HTERT RPE-1 (cell line): ENCODE results near the gene EGF.

ENCODE experiments used
- in situ Hi-C: fragments of 300-500 bp; cut with MboI; formaldehyde crosslinking; loops from 4 replicates; pipeline ENCODE4 v1.14.3; 2020; ENCODE audit warnings: low sequenced_read_pairs

Gene EGF

DNA sequence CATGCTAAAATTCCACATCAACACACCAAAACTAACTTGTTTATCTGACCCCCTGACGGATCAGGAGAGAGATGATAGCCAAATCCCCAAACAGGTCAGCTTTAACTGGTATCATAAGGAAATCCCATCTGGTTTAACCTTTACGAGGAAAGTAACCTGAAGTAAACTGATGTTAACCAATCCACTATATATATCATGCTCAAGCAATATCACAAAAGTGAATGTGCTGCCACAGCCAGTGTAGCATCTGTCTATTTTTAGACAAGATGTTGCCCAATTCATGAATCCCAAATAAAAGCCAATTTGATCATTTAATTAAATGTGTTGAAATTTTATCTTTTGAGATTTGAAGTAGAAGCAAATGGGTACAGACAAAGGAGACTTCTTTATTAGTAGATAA is 44.5 kb downstream of the EGF start:
- in situ Hi-C loops = no loop called here

DNA sequence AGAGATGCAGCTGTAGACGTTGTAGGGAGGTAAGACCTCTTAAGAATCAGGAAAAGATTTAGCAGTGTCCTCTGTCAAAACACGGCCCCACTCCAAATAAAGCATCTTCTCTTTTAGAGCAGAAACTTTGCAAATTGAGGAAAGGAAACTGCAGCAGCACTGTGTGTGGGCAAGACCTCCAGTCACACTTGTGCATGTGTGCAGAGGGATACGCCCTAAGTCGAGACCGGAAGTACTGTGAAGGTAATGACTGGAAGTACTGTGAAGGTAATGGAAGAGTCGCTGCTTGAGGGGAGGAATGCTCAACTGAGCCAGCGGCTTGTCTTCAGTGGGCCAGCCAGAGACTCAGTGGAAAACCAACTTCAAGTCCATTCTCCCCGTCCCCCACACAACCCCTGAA is 46.5 kb downstream of the EGF start:
- in situ Hi-C loops = no loop called here

DNA sequence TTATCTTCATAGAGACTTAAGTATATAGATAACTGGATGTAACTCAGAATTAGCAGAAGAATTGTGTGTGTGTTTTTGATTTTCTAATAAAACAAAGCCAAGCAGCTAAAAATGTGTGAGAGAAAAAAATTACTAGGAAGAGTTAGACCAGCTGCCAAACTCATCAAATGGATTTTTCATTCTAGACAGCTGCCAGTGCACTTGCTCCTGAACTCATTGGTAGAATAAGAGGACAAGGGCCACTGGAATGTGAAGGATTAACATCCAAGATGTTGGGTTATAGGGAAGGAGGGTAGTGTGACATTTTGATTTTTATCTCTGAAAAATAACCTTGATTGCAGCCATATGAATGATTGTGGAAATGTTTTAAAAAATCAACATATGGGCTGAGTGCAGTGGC is 49.7 kb downstream of the EGF start:
- in situ Hi-C loops = no loop called here

DNA sequence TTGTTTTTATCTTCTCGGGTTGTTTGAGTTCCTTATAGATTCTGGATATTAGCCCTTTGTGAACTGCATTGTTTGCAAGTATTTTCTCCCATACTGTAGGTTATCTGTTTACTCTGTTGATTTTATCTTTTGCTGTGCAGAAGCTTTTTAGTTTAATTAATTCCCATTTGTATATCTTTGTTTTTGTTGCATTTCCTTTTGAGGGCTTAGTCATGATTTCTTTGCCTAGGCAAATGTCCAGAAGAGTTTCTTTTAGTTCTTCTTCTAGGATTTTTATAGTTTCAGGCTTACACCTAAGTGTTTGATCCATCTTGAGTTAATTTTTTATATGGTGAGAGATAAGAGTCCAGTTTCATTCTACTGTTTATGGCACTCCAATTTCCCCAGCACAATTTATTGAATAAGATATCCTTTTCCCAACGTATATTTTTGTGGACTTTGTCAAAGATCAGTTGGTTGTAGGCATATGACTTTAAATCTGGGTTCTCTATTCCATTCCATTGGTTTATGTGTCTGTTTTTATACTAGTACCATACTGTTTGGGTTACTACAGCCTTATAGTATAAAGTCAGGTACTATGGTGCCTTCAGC is 54.3 kb downstream of the EGF start:
- in situ Hi-C loops = no loop called here

DNA sequence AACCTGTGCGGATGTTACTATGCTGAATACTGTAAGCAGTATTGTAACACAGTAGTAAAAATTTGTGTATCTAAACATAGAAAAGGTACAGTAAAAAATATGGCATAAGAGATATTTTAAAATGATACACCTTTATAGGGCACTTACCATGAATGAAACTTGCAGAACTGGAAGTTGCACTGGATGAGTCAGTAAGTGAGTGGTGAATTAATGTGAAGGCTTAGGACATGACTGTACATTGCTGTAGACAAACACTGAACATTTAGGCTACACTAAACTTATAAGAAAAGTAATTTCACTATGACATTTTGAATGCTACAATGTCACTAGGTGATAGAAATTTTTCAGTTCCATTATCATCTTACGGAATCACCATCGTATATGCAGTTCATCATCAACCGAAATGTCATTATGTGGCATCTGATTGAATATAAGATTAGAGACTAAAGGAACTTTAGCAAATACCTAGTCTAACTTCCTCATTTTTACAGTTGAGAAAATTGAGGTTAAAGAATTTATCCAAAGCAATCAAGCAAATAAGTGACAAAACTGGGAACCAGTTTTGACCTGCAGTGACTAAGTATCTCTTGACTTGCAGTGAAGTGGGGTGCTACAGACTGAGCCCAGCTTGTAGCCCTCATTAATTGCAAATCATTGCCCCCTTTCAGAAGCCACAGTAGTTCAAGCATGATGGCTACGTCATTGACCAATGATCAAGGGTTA is 55.3 kb downstream of the EGF start:
- in situ Hi-C loops = no loop called here

DNA sequence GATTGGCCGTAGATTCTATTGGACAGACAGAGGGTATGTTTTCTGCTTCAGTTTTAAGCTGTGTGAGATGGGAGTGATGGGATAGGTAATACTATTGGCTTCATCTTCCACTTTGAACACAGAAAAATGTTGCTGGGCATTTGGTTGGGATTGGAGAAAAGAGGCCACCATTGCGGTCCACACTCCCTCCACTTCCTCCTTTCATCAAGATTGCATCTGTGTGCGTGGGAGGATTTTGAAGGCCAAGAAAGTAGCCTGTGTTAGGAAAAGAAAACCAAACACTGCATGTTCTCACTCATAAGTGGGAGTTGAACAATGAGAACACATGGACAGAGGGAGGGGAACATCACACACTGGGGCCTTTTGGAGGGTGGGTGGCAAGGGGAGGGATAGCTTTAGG is 56.4 kb downstream of the EGF start:
- in situ Hi-C loops = no loop called here

DNA sequence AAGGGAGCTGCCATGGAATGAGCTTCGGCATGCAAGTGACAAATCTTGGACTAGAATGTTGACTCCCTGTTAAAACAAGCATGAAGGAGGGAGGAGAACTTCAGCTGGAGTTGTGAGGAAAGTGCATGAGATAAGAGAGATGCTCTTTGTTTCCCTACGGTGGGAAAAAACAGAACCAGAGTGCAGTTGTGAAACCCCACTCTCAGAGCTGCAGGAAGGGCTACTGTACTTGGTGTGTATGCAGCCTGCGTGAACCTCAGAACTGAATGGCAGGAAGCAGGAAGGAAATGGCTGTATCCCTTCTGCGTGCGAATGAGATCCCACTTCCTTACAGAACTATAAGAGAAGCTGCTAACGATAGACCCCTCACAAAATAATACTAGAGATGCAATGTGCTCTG is 57.2 kb downstream of the EGF start:
- in situ Hi-C loops = no loop called here

DNA sequence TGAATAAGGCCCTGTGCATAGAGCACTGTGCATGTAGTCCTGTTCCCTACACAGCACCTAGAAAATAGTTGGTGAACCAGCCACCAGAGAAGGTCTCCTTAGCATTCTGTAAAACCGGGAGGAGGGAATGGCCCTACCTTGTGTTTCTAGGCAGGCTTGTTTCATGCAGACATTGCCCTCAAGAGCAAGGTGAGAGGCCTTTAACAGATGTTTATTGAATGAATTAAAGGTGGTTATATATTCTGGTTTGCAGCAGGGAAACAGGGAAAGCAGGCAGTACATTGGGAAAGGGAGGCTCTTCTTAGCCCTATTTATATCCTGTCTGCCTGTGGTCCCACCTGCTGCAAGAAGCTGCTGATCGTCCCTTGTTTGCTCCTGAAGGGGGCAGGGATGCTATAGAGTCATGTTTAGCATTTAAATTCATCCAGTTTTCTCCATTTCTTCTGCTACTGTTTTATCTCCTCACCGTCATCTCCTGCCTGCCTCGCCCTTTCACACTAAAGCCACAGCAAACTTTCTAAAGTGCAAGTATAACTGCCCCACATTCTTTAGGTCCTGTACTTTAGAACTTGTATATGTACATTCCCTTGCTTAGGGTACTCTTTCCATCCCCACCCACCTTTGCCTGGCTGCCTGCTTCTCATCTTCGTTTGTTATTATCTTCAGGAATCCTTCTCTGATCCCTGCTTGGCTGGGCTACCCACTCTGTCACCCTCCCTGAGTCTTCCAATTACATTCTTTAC is 60.3 kb downstream of the EGF start:
- in situ Hi-C loops = no loop called here

DNA sequence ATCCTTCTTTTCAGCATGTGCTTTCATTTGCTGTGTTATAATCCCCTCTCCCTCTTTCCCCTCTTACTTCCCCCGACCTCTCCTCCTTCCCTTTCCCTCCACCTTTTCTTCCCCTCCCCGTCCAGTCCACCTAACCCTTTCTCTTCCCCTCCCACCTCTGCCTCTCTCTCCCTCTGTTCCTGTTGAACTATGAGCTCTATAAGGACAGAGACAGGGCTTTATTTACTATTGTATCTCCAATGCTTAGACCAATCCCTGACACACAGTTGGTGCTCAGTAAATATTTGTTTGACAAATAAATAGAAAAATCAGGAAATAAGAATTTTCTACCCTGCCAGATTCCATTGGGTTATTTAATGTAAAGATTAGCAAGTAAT is 60.8 kb downstream of the EGF start:
- in situ Hi-C loops = no loop called here

DNA sequence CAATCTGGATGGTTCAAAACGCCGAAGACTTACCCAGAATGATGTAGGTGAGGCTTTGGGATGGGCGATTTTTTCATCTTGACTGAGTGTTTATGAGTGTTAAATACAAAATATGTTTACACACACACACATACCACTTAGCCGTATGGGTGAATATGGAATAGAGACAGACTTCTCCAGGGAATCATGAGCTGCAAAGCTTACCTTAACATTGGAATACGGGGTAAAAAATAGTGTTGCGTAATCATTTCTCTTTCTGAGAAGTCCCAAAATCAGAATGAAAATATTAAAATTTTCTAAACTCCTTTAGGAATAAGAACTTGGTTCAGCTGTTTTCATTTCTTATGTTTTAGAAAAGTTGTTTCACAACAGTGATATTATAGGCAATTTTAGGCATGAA is 63.5 kb downstream of the EGF start:
- in situ Hi-C loops = no loop called here

DNA sequence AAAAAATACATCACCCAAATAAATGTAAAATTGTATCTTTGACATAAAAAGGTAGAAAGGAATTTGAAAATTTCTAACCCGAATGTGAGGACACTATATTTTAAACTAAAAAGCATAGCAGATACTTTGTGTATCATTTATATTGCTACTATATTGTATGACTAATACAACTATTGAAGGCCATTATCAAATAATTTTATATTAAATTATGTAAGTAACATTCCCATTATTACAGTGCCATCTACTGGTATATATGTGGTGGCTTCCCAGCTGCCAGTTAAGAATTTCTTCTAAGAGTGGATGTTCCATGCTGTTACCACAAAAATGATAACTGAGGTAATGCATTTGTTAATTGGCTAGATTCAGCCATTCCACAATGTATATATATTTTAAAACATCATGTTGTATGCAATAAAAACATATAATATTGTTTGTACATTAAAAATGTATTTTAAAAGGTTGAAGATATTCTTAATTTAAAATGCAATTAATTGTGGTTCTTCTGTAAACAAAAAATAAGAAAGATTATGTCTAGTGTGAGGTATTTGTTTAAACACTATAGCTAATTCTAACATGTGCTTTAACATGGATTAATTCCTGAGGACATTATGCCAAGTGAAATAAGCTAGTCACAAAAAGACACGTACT is 65.3 kb downstream of the EGF start:
- in situ Hi-C loops = no loop called here

DNA sequence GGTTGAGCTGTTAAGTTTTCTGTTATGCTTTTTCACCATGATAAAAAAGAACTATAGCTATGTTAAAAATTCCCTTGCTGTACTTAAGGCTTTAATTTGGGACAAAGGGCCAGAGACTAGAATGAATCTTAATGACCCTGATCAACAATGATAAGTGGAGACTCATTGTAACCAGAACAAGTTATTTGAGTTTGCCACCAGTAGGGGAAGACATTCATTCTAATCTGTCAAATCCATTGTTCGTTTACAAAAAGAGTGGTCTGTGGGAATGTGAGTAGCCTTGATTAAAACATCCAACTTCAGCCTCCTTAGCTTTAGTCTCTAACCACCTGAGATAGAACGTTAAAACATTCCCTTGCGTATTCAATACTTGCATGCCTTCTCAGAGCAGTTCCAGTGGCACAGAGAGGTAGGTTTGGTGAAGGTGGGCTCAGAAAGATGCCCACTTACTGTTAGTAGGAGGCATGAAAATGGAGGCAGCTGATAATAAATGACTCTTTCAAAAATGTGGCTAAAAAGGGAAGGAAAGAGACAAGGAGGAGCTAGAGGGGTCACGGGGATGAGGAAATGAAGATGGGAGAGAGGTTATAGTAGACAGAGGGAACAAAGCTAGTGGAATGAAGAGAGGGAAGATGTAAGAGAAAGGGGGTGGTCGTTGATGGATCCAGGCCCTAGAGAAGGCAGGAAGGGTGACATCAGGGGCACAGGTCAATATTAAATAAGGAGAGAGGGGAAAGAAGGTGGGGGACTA is 66.2 kb downstream of the EGF start:
- in situ Hi-C loops = no loop called here

DNA sequence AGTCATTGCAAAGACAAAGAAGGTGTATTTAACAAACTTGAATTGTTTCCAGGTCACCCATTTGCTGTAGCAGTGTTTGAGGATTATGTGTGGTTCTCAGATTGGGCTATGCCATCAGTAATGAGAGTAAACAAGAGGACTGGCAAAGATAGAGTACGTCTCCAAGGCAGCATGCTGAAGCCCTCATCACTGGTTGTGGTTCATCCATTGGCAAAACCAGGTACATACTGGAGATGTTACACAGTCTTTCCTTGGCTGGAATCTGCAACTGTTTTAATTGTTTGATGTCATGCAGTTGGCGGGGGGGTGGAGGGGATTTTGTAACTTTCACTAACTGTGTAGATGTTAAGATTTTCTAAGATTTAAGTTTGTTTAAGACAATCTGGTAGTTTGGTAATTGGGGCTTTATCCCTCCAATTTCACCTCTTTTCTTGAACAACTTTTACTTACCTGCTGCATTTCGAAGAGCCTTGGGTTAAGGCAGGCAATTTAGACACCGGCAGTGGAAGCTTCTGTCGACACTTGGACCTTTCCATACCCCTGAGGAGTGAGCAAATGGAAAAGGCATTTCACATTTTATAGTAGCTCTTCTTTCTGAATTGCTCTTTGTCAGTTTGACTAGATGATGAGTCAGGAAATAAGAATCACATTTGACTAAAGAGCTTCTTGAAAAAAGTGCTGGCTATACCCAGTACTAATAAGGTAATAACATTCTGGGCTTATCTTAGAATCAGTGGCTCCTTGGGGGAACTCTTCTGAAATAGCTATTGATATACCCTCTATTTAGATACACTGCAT is 67.4 kb downstream of the EGF start:
- in situ Hi-C loops = no loop called here

DNA sequence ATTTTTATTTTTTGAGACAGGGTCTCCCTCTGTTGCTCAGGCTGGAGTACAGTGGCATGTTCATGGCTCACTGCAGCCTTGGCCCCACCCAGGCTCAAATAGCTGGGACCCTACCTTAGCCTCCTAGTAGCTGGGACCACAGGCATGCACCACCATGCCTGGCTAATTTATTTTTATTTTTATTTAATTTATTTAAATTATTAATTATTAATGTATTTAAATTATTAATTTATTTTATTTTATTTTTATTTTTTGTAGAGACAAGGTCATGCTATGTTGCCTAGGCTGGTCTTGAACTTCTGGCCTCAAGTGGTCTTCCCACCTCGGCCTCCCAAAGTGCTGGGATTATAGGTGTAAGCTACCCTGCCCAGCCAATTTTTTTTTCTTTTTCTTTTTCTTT is 69.3 kb downstream of the EGF start:
- in situ Hi-C loops = no loop called here

DNA sequence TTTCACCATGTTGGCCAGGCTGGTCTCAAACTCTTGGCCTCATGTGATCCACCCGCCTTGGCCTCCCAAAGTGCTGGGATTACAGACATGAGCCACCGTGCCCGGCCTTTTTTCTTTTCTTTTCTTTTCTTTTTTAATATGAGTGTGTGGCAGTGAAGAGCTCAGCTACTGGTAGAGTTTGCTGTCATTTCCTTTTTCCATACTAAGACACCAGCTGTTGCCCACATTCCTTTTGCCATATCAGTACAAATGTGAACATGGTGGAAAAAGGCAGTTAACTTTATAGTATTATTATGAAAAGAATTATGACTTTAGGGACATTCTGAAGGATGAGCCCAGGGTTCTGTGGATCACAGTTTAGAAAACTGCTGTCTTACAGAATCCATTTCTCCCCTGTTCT is 69.8 kb downstream of the EGF start:
- in situ Hi-C loops = no loop called here

DNA sequence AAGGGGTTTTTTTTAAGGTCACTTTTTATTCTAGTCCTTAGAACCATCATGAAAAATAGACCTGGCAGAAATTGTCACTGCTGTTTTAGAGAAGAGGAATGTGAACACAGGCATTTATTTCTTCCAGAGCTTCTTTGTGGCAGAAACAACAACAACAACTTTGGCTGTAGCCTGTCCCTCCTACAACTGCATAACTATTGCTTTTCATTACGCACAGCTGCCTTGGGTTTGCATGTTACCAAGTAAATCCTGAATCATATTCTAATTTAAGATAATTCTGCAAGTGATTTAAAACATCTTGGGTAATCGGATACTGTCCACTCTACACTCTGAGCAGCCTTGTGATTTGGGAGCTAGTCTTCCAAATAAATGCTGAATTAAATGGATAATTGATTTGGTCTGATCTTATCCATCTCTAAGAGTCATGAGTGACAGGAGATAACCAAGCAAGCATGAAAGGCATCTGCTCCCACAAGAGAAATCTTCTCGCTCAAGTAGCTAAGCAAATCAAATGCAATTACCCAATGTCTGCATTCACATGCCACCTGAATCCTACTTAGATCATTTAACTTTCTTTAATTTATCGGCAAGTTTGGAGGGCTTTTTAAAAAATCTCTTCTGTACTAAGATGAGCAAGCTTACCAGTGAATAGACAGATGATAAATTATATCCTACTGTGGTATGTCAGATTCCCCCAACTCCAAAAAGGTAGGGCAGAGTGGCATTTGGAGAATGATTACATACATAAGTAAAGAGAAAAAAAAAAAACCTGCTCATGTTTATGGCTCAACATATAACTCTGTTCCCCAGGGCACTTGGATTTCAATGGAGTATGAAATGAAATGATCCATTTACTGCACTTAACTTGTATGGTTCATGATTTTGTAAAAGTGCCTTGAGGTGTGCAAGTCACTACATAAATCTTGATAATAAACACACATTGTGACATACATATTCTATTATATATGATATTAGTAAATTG is 73.6 kb downstream of the EGF start:
- in situ Hi-C loops = no loop called here

DNA sequence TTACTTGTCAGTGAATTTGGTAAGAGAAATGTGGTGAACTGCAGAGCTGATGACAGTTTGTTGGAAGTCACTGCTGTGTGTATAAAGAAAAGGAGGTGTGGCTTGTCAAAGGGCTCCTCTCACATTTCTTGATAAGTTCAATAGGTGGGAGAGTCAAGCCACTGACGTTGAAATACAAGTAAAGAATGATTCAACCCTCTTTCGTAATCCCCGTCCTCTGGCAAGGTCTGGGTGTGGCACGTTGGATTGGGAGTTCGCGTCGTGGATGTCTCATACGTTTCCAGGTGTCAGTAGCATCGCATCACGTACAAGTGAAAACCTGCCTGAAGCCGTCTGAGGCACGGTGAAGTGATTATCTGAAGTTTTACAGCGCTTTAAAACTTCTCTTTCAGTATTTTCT is 76.4 kb downstream of the EGF start:
- in situ Hi-C loops = no loop called here

DNA sequence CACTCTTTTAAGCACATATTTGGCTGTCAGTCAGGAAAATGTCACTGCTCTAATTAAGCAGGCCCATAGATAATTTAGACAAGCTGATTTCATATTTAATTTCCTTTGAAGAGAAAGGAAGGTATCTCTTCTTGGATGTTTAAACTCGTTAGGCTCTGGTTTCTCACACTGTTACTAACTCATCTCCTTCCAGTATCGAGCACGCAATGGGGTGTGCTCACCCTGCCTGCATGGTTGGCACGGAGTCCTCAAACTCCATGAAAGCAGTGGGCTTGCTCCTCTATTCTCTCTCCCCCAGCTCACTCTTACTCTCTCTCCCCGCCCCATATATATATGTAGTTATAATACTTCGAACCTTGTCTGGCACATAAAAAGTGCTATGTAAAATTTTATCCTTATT is 76.9 kb downstream of the EGF start:
- in situ Hi-C loops = no loop called here
